ENCODE data around the gene LFNG. TPM values are rescaled to one million over a fixed set of nuclear protein-coding genes. Genes with fewer than 3 reads are reported as not detected.

Gene LFNG
- 1 to 10 TPM; 1.0 to 4.3 (median 1.7) TPM for total RNA-seq
- long read RNA-seq: 0 reads

DNA sequence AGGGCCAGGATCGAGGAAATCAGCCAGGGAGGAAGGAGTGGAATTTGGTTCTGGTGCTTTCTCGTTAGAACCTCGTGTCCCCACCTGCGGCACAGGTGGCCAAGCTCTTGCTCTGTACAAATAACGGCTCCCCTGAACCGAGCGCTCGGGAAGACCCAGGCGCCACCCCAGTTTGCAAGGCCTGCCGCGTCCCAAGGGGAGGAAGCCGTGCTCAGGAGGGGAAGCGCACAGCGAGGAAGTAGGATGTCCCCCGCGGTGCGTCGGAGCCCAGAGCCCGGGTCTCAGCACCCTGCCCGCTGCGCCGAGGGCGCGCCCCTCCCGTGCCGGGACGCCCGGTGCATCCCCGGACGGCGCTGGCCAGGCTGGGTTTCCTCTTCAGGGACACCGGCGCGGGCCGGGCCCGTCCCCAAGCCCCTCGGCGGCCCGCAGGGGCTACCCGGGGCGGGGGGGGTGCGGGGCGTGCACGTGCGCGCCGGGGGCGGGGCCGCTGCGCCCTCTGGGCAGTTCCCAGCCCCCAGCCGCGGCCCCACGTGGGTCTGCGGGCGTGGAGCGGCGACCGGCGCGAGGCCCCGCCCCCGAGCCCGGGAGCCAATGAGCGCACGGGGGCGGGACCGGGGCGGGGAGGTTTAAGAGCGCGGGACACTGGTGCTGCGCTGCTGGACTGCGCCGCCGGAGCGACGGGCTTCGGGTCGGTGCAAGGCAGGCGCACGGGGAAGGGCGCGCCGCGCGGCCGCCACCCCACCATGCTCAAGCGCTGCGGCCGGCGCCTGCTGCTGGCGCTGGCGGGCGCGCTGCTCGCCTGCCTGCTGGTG lies at the start of gene LFNG:
Gene LFNG (plus strand): TSS at position 656 of the 812 bp plus-strand sequence. CDS start 88 bp downstream, at position 744.
- peak; percentile 84 to 94 (median 91) for ATAC-seq
- TF ChIP-seq POLR2A (IDR thresholded peaks at IDR 0.05) (peak; percentile 91), CTCF (IDR thresholded peaks at IDR 0.05) (no peak)
- Histone ChIP-seq H3K27ac (peak within 1 kb of the TSS in 1 of 3 donors; percentile 51), H3K27me3 (peaks cover 0 to 5% of the 10 kb centered on the region in 2 donors), H3K36me3 (no peaks in the 10 kb centered on the region), H3K4me1 (peaks cover 0 to 6% (median 0%) of the 10 kb centered on the region in 4 donors), H3K9me3 (no peaks in the 10 kb centered on the region), H3K4me3 (peak within 1 kb of the TSS; percentile 37 to 53 (median 48))
- peak; percentile 88 to 91 (median 90) for DNase-seq
- intact Hi-C loops (cut with DNase I): no loop called here
- WGBS (ENCODE audit: insufficient coverage, low coverage, low lambda C conversion rate, missing lambda C conversion rate): no CpG with 5 or more reads among the region's 95 CpGs

DNA sequence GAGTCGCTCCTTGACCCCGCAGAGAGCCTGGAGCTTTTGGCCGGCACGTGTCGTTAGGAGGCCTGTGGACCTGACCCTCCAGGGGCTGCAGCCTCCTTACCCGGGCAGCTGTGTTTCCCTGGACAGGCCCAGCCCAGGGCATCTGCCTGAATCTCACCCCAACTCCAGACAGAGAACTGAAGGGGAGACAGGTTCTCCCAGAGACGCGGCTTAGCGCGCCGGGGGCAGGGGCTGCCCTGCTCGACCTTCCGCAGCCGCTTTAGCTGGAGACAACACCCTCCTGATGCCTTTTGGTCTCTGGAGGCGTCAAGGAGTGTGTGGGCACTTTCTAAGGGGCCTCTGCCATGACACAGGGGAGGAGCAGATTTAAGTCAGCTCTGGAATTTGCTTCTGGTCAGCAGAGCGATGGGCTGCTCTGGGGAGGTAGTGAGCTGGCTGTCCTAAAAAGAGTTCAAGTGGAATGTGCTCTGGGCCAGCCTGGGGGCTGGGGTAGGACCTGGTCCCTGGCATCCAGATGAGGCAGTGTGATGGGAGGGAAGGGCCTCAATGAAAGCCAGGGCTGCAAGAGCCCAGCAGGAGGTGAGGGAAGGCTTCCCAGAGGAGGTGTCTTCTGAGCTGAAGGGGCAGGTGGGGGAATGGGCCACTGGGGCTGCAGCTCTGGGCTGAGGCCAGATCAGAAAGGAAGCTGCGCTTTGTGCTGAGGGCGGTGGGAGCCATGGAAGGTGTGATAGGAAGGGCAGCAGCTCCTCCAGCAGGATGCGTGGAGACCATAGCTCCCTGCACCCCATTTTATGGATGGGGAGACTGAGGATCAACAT lies 49.2 kb upstream of the LFNG start:
- ATAC-seq (no peak), DNase-seq (no peak)
- TF ChIP-seq POLR2A (IDR thresholded peaks at IDR 0.05): no peak
- no peak for TF ChIP-seq CTCF (IDR thresholded peaks at IDR 0.05)
- Histone ChIP-seq H3K36me3 (no peaks in the 10 kb centered on the region), H3K9me3 (no peaks in the 10 kb centered on the region), H3K4me3 (no peak overlapping the region), H3K27me3 (no peaks in the 10 kb centered on the region), H3K27ac (no peak overlapping the region), H3K4me1 (no peaks in the 10 kb centered on the region)
- intact Hi-C loops (cut with DNase I): loop anchor here (10.0 kb wide), 1 partner anchor 214 kb away; the partner anchor contains the start of gene AMZ1 (in 2 of the 2)
- WGBS (ENCODE audit: insufficient coverage, low coverage, low lambda C conversion rate, missing lambda C conversion rate): no CpG with 5 or more reads among the region's 19 CpGs

GRCh38 chr7:2471022-2471329 lies 48.6 kb upstream of the LFNG start:
- no peak for ATAC-seq
- WGBS (ENCODE audit: insufficient coverage, low coverage, low lambda C conversion rate, missing lambda C conversion rate): no CpG with 5 or more reads among the region's 5 CpGs
- intact Hi-C loops (cut with DNase I): loop anchor here (10.0 kb wide), 1 partner anchor 214 kb away; the partner anchor contains the start of gene AMZ1 (in 2 of the 2)

More at GRCh38 chr7:2471022-2471329, 48.6 kb upstream of the LFNG start:
- H3K4me3 ChIP-seq: no peak overlapping the region
- DNase-seq: no peak
- no peak overlapping the region for H3K27ac ChIP-seq
- no peaks in the 10 kb centered on the region for H3K9me3 ChIP-seq
- H3K27me3 ChIP-seq: no peaks in the 10 kb centered on the region
- H3K4me1 ChIP-seq: no peaks in the 10 kb centered on the region
- TF ChIP-seq POLR2A (IDR thresholded peaks at IDR 0.05) (no peak), CTCF (IDR thresholded peaks at IDR 0.05) (no peak)
- H3K36me3 ChIP-seq: no peaks in the 10 kb centered on the region
